ENCODE data around the gene FLNB.
A peak's percentile ranks its signal among the peaks of the same experiment; 100 is the strongest.

Gene FLNB

DNA sequence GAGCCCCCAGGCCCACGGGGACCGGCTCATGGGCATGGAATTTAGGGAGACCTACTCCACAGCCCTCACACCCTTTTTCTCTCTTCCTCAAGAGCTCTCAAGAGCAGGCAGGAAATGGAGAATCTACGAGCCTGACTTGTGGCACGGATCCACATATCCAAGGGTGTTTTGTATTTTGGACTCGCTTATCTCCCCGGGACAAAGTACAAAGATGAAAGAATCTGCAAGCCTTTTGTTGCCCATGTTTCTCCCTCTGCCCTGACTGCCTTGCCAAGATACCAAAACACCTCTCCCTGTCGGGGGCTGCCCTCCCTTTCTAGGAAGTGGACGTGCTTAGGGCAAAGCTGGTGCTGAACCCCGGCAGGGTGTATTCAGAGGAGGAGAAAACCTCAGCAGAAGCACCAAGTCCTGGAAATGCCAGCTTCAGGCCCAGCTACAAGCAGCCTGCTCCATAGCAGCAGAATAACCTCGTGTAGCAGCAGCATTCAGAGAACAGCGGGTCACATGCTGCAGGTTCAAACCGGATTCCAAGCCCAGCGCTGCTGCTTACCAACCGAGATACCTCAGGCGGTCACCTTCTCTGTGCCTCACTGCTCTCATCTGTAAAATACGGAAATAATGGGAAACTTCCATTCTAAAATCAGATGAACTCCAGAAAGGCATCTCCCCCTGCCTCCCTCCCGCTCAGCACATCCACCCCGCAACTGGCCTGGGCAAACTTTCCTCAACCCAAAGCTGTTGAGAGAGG is 167.4 kb downstream of the FLNB start:
- no peak for DNase-seq (ENCODE audit: low read depth)
- TF ChIP-seq, protein P1, sequence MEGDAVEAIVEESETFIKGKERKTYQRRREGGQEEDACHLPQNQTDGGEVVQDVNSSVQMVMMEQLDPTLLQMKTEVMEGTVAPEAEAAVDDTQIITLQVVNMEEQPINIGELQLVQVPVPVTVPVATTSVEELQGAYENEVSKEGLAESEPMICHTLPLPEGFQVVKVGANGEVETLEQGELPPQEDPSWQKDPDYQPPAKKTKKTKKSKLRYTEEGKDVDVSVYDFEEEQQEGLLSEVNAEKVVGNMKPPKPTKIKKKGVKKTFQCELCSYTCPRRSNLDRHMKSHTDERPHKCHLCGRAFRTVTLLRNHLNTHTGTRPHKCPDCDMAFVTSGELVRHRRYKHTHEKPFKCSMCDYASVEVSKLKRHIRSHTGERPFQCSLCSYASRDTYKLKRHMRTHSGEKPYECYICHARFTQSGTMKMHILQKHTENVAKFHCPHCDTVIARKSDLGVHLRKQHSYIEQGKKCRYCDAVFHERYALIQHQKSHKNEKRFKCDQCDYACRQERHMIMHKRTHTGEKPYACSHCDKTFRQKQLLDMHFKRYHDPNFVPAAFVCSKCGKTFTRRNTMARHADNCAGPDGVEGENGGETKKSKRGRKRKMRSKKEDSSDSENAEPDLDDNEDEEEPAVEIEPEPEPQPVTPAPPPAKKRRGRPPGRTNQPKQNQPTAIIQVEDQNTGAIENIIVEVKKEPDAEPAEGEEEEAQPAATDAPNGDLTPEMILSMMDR (IDR thresholded peaks at IDR 0.05; ENCODE audit: insufficient read depth, low read depth, low read length, missing control alignments), result no peak
- no peak overlapping the region for H3K4me3 ChIP-seq (ENCODE audit: low read depth, low read length)

DNA sequence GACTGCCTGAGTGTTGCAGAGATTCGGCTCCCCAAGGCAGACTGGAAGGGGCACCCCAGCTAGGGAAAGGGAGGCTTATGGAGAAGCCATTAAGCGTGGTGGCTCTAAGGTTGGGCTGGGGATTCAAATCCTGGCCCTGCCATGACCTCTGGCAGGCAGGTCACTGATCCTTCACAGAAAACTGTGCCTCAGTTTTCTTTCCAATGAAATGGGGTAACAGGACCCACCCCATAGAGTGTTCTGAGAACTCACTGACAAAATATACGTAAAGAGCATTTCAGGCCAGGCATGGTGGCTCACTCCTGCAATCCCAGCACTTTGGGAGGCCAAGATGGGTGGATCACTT is 167.9 kb downstream of the FLNB start:
- no peak overlapping the region for H3K4me3 ChIP-seq (ENCODE audit: low read depth, low read length)
- no peak for DNase-seq (ENCODE audit: low read depth)
- TF ChIP-seq, protein P1 (IDR thresholded peaks at IDR 0.05; ENCODE audit: insufficient read depth, low read depth, low read length, missing control alignments), result no peak

DNA sequence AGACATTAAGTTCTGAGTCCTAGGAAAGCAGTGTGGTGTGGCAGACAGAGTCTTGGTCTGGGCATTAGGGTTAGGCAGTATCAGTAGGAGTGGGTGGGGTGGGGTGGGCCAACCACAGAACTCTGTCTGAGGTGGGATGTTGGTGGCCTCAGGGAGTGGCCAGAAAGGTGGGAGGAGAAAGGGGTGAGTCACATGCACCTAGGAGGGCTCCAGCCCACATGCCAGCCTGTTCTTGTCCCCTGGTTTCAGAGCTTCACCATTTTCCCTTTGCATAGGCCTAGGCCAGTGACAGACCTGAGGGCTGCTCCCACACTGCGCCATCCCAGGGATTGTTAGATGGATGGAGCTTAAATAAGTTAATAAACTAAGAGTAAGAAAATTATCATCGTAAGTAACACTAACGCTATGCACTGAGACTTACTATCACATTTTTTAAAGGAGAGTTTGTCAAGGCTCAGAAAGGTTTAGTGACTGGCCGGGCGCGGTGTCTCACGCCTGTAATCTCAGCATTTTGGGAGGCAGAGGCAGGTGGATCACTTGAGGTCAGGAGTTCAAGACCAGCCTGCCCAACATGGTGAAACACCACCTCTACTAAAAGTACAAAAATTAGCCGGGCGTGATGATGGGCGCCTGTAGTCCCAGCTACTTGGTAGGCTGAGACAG is 168.7 kb downstream of the FLNB start:
- TF ChIP-seq, protein P1 (IDR thresholded peaks at IDR 0.05; ENCODE audit: insufficient read depth, low read depth, low read length, missing control alignments), result no peak
- no peak overlapping the region for H3K4me3 ChIP-seq (ENCODE audit: low read depth, low read length)
- DNase-seq (ENCODE audit: low read depth), result no peak

DNA sequence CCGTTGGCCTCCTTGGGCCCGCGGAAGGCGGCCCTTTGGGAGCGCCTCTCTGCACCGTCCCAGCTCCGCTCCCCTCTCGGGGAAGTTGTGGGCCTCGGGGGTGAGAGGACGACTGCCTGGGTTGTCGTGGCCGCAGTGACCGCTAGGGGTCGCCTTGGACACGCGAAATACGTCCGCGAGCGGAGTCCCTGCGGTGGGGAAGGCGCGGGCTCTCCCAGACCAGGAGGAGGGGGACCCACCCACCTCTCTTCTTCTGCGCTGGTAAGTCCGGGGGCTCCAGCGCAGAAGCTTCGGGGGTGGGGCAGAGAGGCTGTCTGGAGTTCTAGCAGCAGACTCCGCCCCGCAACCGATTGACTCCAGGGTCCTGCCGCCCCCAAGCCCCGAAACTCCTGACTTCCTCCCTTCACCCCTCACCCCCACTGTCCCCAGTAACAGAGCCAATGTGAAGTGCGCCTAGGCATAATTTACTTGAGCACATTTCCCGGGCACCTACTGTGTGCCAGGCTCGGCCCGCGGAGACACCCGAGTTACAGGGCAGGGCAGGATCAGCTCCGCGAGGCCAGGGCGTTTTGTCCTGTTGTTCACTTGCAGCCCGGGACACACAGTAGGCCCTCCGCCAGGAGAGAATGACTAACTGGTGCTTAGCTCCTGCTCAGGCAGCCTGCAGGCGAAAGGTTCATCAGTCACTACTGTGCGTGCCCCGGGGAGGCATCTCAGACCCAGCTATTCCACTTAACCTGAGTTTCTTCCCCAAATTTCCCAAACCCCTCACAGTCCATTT is 169.7 kb downstream of the FLNB start:
- TF ChIP-seq, protein P1 (IDR thresholded peaks at IDR 0.05; ENCODE audit: insufficient read depth, low read depth, low read length, missing control alignments), result peak; percentile 93
- H3K4me3 ChIP-seq (ENCODE audit: low read depth, low read length), result no peak overlapping the region
- peak; percentile 83 for DNase-seq (ENCODE audit: low read depth)

DNA sequence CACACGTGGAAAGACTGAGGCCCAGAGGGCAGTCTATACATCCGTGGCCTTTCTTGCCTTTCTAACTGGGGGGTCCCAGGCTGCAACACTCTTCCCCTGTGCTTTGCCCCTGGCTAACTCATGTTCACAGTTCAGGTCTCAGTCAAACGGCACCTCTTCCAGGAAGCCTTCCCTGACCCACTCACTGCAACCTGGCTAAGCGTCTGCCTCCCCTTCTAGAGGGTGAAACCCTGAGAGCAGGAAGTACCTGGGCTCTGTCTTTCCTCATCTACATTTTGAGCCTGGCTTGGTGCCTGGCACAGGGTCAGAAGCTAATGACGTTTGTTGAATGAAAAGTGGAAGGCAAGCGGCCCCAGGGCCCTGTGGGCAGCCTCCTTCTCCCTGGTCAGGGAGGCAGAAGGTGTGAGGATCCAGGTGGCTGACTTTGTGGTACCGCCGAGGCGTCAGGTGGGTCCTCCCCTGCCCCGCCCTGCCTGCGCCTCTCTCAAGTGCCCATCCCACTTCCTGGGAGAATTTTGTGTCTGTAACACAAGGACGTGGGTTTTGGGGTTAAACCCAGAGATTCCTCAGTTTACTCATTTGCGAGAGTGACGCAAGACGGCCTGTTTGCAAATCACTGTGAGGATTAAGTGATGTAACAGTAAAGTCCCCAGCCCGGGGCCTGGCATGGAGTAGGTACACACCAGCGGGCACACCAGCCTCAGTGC is 170.5 kb downstream of the FLNB start:
- H3K4me3 ChIP-seq (ENCODE audit: low read depth, low read length), result no peak overlapping the region
- no peak for DNase-seq (ENCODE audit: low read depth)
- TF ChIP-seq, protein P1 (IDR thresholded peaks at IDR 0.05; ENCODE audit: insufficient read depth, low read depth, low read length, missing control alignments), result no peak

DNA sequence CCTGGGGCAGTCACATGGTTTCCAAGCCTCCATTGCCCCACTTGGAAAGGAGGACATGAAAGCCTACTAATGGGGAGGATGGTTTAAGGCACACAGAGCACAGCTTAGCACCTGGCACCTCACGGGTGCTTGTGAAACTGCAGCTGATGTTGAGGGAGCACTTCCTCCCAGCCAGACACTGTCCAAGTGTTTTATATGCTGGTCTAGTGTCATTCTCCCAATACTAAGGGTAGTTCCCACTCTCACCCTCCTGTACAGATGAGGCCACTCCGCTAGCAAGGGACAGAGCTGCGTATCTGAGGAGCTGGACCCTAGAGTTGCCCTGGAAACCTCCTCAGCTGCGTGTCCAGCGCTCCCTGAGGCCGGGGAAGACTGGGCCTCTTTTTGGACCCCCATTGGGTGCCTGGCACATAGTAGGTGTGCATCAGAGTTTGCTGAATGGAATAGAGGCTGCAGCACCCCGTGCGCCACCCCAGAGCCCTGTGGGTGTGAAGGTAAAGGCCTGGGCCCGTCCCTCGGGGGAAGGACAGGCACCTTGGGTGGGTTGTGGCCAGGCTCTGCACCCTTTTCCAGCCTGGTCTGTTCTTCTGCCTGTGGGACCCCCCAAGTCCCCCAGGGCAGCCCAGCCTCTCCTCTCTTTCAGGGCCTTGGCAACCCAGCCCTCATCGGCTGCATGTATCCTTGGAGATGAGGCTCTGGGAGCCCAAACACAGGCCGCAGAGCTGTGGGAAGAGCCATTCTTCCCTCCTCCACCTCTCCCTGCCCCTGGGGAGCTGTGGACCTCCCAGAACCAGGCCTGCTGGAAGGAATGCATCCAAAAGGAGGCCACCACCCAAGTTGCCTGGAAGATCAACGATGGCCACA is 171.2 kb downstream of the FLNB start:
- TF ChIP-seq, protein P1 (IDR thresholded peaks at IDR 0.05; ENCODE audit: insufficient read depth, low read depth, low read length, missing control alignments), result no peak
- no peak overlapping the region for H3K4me3 ChIP-seq (ENCODE audit: low read depth, low read length)
- no peak for DNase-seq (ENCODE audit: low read depth)
